Fibroblast of gingiva (primary cell): ENCODE measurements around the gene CTNNA3.
"Not testable (repeated sequence)": the region's sequence is repeated elsewhere in the genome, so short reads cannot be mapped to it uniquely, and the experiment has no call there.

Source experiments
- DNase-seq: peaks from one replicate; pipeline ENCODE4 v3.0.0-alpha.2; 2011; ENCODE audit warnings: low read depth

CTNNA3 gene

GRCh38 chr10:67246066-67246555, 449.9 kb downstream of the CTNNA3 start:
- no peak for DNase-seq

- no peak for DNase-seq
Measured at GRCh38 chr10:67242528-67242927, 453.5 kb downstream of the CTNNA3 start.

GRCh38 chr10:67241451-67241850, 454.5 kb downstream of the CTNNA3 start:
- DNase-seq: no peak

- no peak for DNase-seq
Measured at GRCh38 chr10:67239864-67240497, 456.0 kb downstream of the CTNNA3 start.

GRCh38 chr10:67230680-67231500, 465.1 kb downstream of the CTNNA3 start:
- DNase-seq: not testable (repeated sequence)

GRCh38 chr10:67225226-67225625, 470.8 kb downstream of the CTNNA3 start:
- DNase-seq: no peak

GRCh38 chr10:67224553-67224952, 471.4 kb downstream of the CTNNA3 start:
- DNase-seq: no peak

- DNase-seq: no peak
Measured at GRCh38 chr10:67222934-67223333, 473.1 kb downstream of the CTNNA3 start.

- DNase-seq: no peak
Measured at GRCh38 chr10:67221939-67222494, 474.0 kb downstream of the CTNNA3 start.

GRCh38 chr10:67211680-67212079, 484.3 kb downstream of the CTNNA3 start:
- no peak for DNase-seq

- not testable (repeated sequence) for DNase-seq
Measured at GRCh38 chr10:67207923-67208322, 488.1 kb downstream of the CTNNA3 start.

GRCh38 chr10:67200913-67201564, 495.0 kb downstream of the CTNNA3 start:
- DNase-seq: no peak

- DNase-seq: no peak
Measured at GRCh38 chr10:67175354-67175753, 520.6 kb downstream of the CTNNA3 start.

- no peak for DNase-seq
Measured at GRCh38 chr10:67173787-67174186, 522.2 kb downstream of the CTNNA3 start.

- no peak for DNase-seq
Measured at GRCh38 chr10:67171970-67172369, 524.0 kb downstream of the CTNNA3 start.

- no peak for DNase-seq
Measured at GRCh38 chr10:67156239-67156638, 539.8 kb downstream of the CTNNA3 start.

- no peak for DNase-seq
Measured at GRCh38 chr10:67151471-67151870, 544.5 kb downstream of the CTNNA3 start.

- DNase-seq: no peak
Measured at GRCh38 chr10:67144530-67144929, 551.5 kb downstream of the CTNNA3 start.

- DNase-seq: no peak
Measured at GRCh38 chr10:67141300-67141699, 554.7 kb downstream of the CTNNA3 start.

GRCh38 chr10:67140641-67141040, 555.4 kb downstream of the CTNNA3 start:
- DNase-seq: no peak

- no peak for DNase-seq
Measured at GRCh38 chr10:67127441-67127840, 568.6 kb downstream of the CTNNA3 start.

- DNase-seq: no peak
Measured at GRCh38 chr10:67119651-67120050, 576.3 kb downstream of the CTNNA3 start.

GRCh38 chr10:67115972-67116371, 580.0 kb downstream of the CTNNA3 start:
- no peak for DNase-seq
